GM03348 (cell line): ENCODE results near the gene TULP4.
"Not testable (repeated sequence)": the region's sequence is repeated elsewhere in the genome, so short reads cannot be mapped to it uniquely, and the experiment has no call there.

Experiments
- DNase-seq: peaks from one replicate; pipeline ENCODE4 v3.0.0; 2012; ENCODE audit warnings: low spot score

The TULP4 gene

GRCh38 chr6:158328952-158329351 is 16.7 kb downstream of the TULP4 start:
- DNase-seq: no peak

- no peak for DNase-seq
Observed at GRCh38 chr6:158329531-158329930, 17.3 kb downstream of the TULP4 start.

- no peak for DNase-seq
Observed at GRCh38 chr6:158330016-158330415, 17.8 kb downstream of the TULP4 start.

GRCh38 chr6:158332237-158332636 is 20.0 kb downstream of the TULP4 start:
- no peak for DNase-seq

- no peak for DNase-seq
Observed at GRCh38 chr6:158333094-158333493, 20.8 kb downstream of the TULP4 start.

GRCh38 chr6:158334534-158334933 is 22.3 kb downstream of the TULP4 start:
- DNase-seq: no peak

- DNase-seq: no peak
Observed at GRCh38 chr6:158337332-158337731, 25.1 kb downstream of the TULP4 start.

GRCh38 chr6:158338311-158339112 is 26.2 kb downstream of the TULP4 start:
- DNase-seq: no peak

- not testable (repeated sequence) for DNase-seq
Observed at GRCh38 chr6:158339197-158339596, 26.9 kb downstream of the TULP4 start.

GRCh38 chr6:158340252-158340651 is 28.0 kb downstream of the TULP4 start:
- DNase-seq: no peak

- no peak for DNase-seq
Observed at GRCh38 chr6:158344534-158344933, 32.3 kb downstream of the TULP4 start.

GRCh38 chr6:158345444-158345843 is 33.2 kb downstream of the TULP4 start:
- DNase-seq: not testable (repeated sequence)

- DNase-seq: no peak
Observed at GRCh38 chr6:158347335-158347734, 35.1 kb downstream of the TULP4 start.

- DNase-seq: not testable (repeated sequence)
Observed at GRCh38 chr6:158348737-158349504, 36.7 kb downstream of the TULP4 start.

GRCh38 chr6:158349505-158350275 is 37.4 kb downstream of the TULP4 start:
- DNase-seq: not testable (repeated sequence)

- not testable (repeated sequence) for DNase-seq
Observed at GRCh38 chr6:158350731-158351130, 38.5 kb downstream of the TULP4 start.

- DNase-seq: no peak
Observed at GRCh38 chr6:158353883-158354877, 41.9 kb downstream of the TULP4 start.

GRCh38 chr6:158356586-158357546 is 44.6 kb downstream of the TULP4 start:
- no peak for DNase-seq

GRCh38 chr6:158357570-158358216 is 45.4 kb downstream of the TULP4 start:
- no peak for DNase-seq
